ENCODE results near the gene RRP12. TPM values are rescaled to one million over a fixed set of nuclear protein-coding genes. Genes with fewer than 3 reads are reported as not detected.

The RRP12 gene, protein sequence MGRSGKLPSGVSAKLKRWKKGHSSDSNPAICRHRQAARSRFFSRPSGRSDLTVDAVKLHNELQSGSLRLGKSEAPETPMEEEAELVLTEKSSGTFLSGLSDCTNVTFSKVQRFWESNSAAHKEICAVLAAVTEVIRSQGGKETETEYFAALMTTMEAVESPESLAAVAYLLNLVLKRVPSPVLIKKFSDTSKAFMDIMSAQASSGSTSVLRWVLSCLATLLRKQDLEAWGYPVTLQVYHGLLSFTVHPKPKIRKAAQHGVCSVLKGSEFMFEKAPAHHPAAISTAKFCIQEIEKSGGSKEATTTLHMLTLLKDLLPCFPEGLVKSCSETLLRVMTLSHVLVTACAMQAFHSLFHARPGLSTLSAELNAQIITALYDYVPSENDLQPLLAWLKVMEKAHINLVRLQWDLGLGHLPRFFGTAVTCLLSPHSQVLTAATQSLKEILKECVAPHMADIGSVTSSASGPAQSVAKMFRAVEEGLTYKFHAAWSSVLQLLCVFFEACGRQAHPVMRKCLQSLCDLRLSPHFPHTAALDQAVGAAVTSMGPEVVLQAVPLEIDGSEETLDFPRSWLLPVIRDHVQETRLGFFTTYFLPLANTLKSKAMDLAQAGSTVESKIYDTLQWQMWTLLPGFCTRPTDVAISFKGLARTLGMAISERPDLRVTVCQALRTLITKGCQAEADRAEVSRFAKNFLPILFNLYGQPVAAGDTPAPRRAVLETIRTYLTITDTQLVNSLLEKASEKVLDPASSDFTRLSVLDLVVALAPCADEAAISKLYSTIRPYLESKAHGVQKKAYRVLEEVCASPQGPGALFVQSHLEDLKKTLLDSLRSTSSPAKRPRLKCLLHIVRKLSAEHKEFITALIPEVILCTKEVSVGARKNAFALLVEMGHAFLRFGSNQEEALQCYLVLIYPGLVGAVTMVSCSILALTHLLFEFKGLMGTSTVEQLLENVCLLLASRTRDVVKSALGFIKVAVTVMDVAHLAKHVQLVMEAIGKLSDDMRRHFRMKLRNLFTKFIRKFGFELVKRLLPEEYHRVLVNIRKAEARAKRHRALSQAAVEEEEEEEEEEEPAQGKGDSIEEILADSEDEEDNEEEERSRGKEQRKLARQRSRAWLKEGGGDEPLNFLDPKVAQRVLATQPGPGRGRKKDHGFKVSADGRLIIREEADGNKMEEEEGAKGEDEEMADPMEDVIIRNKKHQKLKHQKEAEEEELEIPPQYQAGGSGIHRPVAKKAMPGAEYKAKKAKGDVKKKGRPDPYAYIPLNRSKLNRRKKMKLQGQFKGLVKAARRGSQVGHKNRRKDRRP (N-terminal part only)
- 100 to 1,000 TPM in 1 of 2 experiments, 10 to 100 TPM in 1; 99.8 to 110 TPM for total RNA-seq

DNA sequence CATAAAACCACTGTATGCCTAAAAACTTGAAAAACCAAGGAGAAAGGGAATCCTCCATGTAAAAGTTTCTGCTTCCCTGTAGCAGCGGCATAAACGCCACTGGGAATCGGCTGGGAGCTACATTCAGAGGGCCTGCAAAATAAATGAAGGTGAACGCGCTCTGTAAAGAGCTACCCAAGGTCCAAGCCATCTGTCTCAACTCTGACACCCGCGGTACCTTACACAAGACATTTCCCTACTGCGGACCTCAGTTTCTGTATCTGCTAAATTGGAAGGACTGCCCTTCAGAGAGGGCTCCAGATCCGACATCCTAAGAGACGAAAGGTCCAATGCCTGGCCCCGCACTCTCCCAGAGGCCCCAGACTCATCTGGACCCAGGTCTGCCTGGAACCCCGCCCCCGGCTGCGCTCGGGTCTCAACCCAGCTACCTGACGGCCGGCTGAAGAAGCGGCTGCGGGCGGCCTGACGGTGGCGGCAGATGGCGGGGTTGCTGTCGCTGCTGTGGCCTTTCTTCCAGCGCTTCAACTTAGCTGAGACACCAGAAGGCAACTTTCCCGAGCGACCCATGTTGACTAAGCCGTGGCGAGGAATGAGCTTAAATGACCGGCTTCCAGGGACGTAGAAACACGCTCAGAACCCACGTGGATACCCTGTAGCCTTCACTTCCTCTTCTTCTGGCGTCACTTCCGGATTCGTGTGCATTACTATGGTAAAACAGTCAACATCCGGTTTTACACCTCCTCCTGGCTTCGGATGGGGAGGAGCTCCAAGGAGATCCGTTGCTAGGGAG is at the start of gene RRP12:
TSS of gene RRP12 (minus strand) at position 676 of the 790 bp plus-strand sequence. CDS start at position 567, 109 bp downstream.
- ChIA-PET CTCF (interaction anchor here (0.5 to 1.6 kb wide), 5 partner anchors 10 to 330 kb away, joined by 3 to 5 read pairs (median 3); no protein-coding TSS in a partner anchor), POLR2A (interaction anchor here (0.6 to 2.4 kb wide), 11 partner anchors 11 to 104 kb away, joined by 3 to 20 read pairs (median 4); no protein-coding TSS in a partner anchor)

DNA sequence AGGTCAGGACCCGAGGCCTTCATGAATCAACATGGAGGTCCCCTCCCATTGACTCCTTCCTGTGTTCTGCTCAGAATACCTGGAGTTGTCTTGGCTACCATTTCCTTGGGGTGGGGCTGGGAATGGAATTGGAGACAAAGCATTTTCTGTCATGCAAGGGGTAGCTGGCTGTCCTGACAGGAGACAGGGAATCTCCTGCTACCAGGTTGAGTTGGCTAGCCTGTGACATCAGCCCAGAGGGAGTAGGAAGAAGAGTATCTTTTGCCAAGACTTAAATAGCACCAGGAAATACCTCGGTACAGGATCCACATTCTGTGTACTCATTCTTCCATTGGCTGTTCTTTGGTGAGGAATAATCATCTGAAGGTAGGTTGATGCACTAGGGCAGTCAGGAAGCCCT is 49.7 kb upstream of the RRP12 start:
- CTCF ChIA-PET, result interaction anchor here (1.1 kb wide), 1 partner anchor 48 kb away, joined by 3 read pairs; the partner anchor contains the start of gene UBTD1
- POLR2A ChIA-PET, result interaction anchor here (1.3 kb wide), 1 partner anchor 9 kb away, joined by 3 read pairs; no protein-coding TSS in a partner anchor

DNA sequence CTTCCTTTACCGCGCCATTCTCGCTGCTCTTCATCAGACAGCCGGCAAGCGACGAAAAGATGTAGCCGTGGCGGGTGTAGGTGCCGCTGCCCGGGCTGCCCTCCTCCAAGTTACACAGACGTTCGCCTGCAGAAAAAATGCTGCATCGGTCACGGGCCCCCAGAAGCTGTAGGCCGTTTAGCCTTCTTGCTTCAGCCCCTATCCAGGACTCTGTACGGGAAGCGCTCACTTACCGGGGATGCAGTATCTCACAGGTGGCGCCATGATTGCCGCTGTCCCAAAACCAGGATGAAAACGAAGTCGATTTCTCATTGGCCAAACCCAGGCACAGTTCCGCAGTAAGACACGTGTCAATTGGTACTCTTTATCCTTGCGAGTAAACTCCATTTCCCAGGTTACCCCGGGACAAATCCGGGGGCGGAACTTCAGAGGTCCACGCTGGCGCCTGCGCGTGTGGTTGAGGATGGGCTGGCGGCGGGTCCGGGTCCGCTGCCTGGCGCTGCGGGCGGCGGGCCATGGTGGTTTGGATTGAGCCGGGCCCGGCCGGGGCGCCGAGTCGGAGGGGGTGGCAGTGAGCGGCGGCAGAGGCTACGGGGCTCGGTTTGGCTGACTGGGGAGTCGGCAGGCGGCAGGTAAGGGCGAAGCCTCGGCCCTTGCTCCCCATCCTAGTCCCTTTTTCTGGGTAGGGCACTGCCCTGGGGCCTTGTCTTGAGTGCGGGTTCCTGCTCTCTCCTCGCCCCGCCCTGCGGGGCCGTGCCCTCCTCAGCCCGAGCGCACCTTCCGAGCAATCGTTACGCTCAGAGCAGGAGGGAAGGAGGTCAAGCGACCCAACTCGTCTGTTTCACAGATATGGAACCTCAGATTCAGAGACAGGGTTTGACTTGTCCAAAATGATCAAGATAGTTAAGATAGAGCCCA is 44.8 kb upstream of the RRP12 start, which contains the start of the genes EXOSC1 and ZDHHC16:
TSS of gene EXOSC1 (minus strand) at position 285 of the 918 bp plus-strand sequence. CDS start at position 264, 21 bp downstream.
TSS of gene ZDHHC16 (plus strand) at position 454 of the 918 bp plus-strand sequence. CDS start 5,501 bp downstream, outside the sequence.
- ChIA-PET POLR2A (interaction anchor here (0.8 to 3.4 kb wide), 3 partner anchors 18 to 45 kb away, joined by 4 to 22 read pairs (median 7); partner anchors contain the start of gene RRP12), CTCF (interaction anchor here (1.2 to 2.6 kb wide), 3 partner anchors 12 to 33 kb away, joined by 3 to 8 read pairs (median 5); no protein-coding TSS in a partner anchor)

DNA sequence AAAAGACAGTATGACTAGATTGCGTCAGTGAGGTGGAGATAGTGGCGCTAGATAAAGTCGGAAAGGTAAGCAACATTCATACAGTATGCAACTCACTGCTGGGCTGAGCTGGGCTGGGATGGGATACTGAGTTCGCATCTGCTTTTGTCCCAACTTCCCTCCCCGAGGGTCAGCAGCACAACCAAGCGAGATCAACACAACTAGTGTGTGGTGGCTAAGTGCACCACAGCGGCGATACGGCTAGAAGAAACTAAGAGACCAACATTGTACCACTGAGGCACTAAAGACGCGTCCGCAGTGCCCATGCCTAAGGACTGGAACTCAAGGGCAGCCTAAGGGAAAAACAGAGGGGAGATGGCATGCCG is 44.2 kb upstream of the RRP12 start:
- CTCF ChIA-PET, result interaction anchor here (1.2 to 2.6 kb wide), 5 partner anchors 11 to 38 kb away, joined by 3 to 8 read pairs (median 5); partner anchors contain the start of gene PGAM1
- POLR2A ChIA-PET, result interaction anchor here (1.8 to 3.4 kb wide), 2 partner anchors 17 to 30 kb away, joined by 7 to 22 read pairs; no protein-coding TSS in a partner anchor

DNA sequence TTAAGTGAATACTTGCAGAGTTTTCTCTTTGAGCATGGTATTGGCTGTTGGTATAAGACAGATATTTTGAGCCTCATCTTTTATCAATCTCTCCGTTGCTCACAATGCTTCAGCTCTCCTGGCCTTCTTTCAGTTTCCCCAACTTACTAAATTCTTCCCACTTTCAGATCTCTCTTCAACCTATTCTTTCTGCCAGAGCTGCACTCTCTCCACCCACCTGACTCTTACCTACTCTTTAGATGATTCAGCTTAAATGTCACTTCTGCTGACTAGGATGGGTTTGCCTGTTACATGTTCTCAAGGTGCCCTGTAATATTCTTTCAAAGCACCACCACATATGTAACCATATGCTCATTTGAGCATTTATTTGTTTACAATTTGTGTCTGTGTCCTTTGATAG is 43.1 kb upstream of the RRP12 start:
- ChIA-PET CTCF (interaction anchor here (1.4 to 2.6 kb wide), 6 partner anchors 10 to 37 kb away, joined by 3 to 8 read pairs (median 4); partner anchors contain the start of gene PGAM1), POLR2A (interaction anchor here (1.0 to 3.4 kb wide), 5 partner anchors 16 to 125 kb away, joined by 4 to 22 read pairs (median 6); partner anchors contain the start of gene FRAT1)

DNA sequence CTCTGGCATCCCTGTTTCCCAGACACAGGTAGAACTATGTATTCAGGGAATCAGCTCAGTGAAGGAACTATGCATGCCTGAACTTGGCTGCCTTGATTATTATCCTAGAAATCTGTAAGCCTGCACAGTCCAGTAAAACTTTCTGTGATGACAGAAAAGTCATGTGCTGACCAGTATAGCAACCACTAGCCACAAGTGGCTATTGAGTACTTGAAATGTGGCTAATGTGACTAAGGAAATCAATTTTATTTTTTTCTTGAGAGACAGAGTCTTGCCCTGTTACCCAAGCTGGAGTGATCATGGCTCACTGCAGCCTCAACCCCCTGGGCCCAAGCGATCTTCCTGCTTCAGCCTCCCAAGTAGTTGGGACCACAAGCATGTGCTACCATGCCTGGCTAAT is 41.1 kb upstream of the RRP12 start:
- CTCF ChIA-PET, result interaction anchor here (0.7 to 1.6 kb wide), 3 partner anchors 28 to 81 kb away, joined by 3 to 4 read pairs (median 3); no protein-coding TSS in a partner anchor
- POLR2A ChIA-PET, result interaction anchor here (0.7 to 3.4 kb wide), 2 partner anchors 14 to 16 kb away, joined by 3 to 22 read pairs; no protein-coding TSS in a partner anchor

DNA sequence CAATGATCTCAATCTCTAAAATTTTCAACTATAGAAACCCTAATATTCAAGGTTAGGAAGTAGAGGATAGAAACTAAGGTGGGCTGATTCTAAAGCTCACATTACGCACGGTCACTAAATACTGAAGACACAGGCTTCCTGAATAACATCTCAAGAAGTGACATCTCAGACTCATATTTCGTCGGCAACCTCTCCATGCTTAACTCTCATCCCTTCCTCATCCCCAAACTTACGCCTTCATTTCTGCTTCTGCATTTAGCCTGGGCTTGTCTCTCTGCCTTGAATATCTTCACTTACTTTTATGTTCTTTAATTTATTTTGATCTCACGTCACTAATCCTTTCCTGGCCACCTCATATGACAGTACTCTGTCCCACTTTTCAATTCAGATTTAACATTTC is 34.1 kb upstream of the RRP12 start:
- CTCF ChIA-PET, result no interaction called here
- POLR2A ChIA-PET, result interaction anchor here (0.7 kb wide), 1 partner anchor 28 kb away, joined by 3 read pairs; no protein-coding TSS in a partner anchor

DNA sequence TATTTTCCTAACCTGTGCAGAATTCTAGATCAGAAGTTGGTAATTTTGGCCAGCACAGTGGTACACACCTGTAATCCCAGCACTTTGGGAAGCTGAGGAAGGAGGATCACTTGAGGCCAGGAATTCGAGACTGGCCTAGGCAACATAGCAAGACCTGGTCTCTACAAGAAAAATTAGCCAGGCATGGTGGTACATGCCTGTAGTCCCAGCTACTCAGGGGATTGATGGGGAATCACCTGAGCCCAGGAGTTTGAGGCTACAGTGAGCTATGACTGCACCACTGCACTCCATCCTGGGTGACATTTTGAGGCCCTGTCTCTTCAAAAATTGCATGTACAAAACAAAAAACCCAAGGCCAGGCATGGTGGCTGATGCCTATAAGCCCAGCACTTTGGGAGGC is 33.4 kb upstream of the RRP12 start:
- POLR2A ChIA-PET, result interaction anchor here (0.7 to 1.4 kb wide), 3 partner anchors 26 to 671 kb away, joined by 3 to 6 read pairs (median 3); no protein-coding TSS in a partner anchor
- CTCF ChIA-PET, result interaction anchor here (1.1 to 1.5 kb wide), 3 partner anchors 10 to 279 kb away, joined by 3 to 5 read pairs (median 4); partner anchors contain the start of genes EXOSC1 and MARVELD1

DNA sequence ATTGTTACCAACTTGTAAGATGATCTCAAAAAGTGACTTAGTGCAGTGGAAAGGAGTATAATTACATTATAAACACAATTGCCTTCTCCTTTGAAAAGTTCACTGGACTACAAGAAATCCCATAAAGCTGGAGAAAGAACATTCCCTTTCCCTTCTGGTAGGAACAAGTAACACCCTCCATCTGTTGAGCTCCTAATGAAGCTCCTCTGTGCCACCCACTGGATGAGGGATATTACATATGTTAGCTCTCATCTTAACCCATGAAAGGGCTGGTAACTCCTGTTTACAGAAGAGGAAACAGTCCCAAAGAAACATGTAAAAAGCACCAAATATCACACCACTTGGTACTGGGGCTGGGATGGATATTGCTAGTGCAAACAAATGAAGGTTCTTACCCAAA is 32.9 kb upstream of the RRP12 start:
- CTCF ChIA-PET, result interaction anchor here (0.9 to 1.5 kb wide), 4 partner anchors 11 to 279 kb away, joined by 3 to 5 read pairs (median 4); partner anchors contain the start of genes EXOSC1 and MARVELD1
- POLR2A ChIA-PET, result interaction anchor here (0.7 to 1.4 kb wide), 2 partner anchors 25 to 671 kb away, joined by 3 to 6 read pairs; no protein-coding TSS in a partner anchor

DNA sequence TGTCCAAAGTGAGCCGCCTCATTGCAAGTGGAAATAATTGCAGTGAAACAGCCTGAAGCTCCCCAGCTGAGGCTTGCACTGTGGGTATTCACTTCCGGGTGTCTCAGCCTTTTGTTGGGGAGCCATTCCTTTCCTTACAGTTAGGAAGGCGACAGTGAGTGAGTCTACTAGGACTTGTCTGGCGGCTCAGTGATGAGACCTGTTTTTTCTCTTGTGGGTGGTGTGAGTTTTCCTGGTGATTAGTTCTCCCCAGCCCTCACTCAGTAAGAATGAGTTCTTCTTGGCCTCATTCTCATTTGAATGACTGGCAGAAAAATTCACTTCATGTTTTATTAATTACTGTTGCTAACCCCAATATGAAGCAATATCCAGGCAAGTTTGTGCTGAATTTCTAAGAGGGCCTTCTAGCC is 27.4 kb upstream of the RRP12 start:
- POLR2A ChIA-PET, result interaction anchor here (0.9 to 3.8 kb wide), 5 partner anchors 10 to 28 kb away, joined by 3 to 42 read pairs (median 6); partner anchors contain the start of gene RRP12
- CTCF ChIA-PET, result interaction anchor here (0.7 to 2.8 kb wide), 4 partner anchors 15 to 42 kb away, joined by 4 to 19 read pairs (median 9); no protein-coding TSS in a partner anchor

DNA sequence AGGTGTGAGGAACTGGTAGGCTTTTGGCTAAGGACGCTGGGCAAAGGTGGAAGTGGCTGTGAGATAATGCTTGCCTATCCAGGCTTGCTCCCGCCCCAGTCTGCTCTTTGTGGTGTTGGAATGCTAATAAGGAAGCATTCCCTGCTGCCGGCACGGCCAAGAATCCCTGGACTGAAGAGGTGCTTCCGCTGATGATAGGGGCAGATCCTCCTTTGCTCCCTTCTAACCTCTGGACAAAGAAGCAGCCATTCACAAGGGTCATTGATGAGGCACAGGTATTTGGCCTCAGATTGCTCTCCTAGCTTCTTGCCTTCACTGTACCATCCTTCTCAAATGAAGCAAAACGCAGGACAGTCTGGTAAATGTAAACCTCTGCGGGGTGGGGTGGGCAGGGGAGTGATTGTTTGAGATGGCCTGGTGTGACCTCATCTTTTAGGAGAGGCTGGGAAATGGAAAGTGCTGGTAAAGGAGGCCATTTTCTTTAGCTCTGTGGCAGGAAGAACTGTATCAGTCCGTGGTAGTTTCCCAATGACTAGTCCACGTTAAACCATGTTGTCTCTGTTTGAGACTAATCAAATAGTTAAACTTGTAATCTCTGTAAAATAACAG is 26.5 kb upstream of the RRP12 start:
- POLR2A ChIA-PET, result interaction anchor here (0.6 to 3.8 kb wide), 8 partner anchors 9 to 27 kb away, joined by 3 to 42 read pairs (median 4); partner anchors contain the start of gene RRP12
- CTCF ChIA-PET, result interaction anchor here (0.6 to 2.8 kb wide), 4 partner anchors 14 to 85 kb away, joined by 3 to 19 read pairs (median 9); partner anchors contain the start of gene RRP12

DNA sequence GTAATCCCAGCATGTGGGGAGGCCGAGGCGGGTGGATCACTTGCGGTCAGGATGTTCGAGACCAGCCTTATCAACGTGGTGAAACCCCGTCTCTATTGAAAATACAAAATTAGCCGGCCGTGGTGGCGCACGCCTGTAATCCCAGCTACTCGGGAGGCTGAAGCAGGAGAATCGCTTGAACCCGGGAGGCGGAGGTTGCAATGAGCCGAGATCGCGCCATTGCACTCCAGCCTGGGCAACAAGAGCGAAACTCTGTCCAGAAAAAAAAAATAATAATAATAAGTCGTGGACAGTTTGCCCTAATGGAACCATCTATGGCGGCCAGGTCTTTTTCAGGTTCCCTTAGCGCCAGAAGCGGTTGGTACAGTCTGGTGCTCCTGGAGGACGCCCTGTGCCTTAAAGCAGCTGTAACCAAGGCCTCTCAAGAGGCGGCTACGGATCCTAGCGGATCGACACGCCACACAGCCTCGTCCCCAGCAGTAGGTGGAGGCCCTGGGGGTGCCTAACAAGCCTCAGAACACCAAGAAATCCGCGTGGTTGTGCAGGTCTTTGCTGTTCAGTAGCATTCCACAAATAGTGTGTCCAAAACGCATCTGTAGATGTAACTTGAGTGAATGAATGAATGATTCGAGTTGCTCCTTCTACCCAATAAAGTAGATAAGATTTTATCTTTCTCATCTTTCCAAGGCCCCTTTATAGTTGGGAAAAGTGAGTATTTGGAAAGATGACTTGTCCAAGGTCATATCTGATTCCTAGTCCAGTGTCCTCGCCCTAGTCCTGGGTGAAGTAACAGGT is 25.8 kb upstream of the RRP12 start:
- ChIA-PET CTCF (interaction anchor here (1.7 to 2.8 kb wide), 3 partner anchors 13 to 26 kb away, joined by 5 to 19 read pairs (median 13); partner anchors contain the start of gene RRP12), POLR2A (interaction anchor here (1.2 to 3.8 kb wide), 5 partner anchors 13 to 26 kb away, joined by 3 to 42 read pairs (median 6); partner anchors contain the start of gene RRP12)

DNA sequence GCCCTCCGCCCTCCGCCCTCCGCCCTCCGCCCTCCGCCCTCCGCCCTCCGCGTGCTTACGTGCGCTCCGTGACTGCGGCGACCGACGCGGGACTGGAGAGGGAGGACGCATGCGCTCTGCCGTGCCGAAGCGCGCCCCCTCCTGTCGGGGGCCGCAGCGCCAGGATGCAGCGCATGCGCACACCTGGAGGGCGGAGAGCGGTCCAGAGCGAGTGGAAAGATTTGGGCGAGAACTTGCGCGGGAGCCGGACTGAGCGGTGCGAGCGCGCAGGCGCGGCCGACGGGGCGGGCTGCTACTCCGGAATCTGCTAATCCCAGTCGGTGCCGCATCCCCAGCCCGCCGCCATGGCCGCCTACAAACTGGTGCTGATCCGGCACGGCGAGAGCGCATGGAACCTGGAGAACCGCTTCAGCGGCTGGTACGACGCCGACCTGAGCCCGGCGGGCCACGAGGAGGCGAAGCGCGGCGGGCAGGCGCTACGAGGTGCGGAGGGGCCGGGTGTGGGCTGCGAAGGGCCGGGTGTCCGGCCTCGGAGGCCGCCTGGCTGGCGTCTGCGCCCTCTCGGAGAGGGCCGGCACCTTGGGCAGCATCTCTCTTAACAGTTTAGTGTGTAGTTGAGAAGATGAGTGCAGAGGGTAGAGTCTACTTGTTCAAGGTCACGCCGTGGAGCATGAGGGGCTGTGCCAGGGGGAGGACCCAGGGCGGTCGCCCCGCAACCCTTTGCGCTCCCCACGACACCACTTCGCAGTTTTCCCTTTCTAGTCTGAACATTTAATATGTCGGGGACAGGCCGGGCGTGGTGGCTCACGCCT is 25.0 kb upstream of the RRP12 start, which contains the start of gene PGAM1:
TSS of gene PGAM1 (plus strand) at position 228 of the 812 bp plus-strand sequence. CDS start at position 345, 117 bp downstream.
- ChIA-PET POLR2A (interaction anchor here (1.5 to 4.2 kb wide), 4 partner anchors 12 to 25 kb away, joined by 4 to 73 read pairs (median 32); partner anchors contain the start of gene RRP12), CTCF (interaction anchor here (1.8 to 3.9 kb wide), 3 partner anchors 12 to 18 kb away, joined by 4 to 51 read pairs (median 19); no protein-coding TSS in a partner anchor)

Data from activated CD8-positive, alpha-beta memory T cell treated with anti-CD3 and anti-CD28 coated beads for 36 hours (primary cell).